Stimulated activated CD8-positive, alpha-beta memory T cell treated with anti-CD3 and anti-CD28 coated beads, Interleukin-7, amount 100 ng/mL, for 48 hours (primary cell): Measurements from ENCODE around the gene SLC32A1.

Source experiments
- DNase-seq, 2 donors: peaks; one replicate each; pipeline ENCODE4 v3.0.0-alpha.2; 2020; ENCODE audit warnings: low read depth in 1 of 2; ENCODE audit errors: extremely low read depth in 1 of 2

The SLC32A1 gene

DNA sequence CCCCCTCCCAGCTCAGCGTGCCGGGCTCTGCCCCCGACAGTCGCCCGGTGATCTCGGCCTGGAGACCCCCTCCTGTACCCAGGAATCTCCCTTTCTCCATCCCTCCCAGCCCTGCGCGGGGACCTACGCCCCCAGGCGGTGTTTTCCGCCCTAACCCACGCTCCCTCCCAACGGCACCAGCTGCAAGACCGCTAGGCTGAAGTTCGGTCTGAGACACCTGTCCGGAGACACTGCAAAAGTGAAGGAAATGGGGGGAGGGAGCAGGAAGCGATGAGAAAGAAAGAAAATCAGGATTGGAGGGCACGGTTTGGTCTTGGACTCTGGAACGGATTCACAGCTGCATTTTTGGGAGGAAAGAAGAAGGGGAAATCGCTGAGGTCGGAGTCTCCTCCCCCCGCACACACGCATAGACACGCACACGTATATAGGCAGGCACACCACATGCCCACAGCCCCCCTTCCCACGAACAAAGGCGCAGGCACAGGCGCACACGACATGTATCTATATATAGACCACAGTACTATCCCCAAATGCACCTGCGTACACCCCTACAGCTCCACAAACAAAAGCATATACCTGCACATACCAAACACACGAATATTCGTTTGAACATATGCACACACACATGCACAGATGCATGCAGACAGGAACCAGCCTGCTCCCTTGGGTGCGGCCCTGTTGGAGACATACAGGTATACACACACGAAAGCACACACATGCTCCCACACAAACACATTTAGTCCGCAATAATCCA is 1.0 kb downstream of the SLC32A1 start:
- DNase-seq = no peak

DNA sequence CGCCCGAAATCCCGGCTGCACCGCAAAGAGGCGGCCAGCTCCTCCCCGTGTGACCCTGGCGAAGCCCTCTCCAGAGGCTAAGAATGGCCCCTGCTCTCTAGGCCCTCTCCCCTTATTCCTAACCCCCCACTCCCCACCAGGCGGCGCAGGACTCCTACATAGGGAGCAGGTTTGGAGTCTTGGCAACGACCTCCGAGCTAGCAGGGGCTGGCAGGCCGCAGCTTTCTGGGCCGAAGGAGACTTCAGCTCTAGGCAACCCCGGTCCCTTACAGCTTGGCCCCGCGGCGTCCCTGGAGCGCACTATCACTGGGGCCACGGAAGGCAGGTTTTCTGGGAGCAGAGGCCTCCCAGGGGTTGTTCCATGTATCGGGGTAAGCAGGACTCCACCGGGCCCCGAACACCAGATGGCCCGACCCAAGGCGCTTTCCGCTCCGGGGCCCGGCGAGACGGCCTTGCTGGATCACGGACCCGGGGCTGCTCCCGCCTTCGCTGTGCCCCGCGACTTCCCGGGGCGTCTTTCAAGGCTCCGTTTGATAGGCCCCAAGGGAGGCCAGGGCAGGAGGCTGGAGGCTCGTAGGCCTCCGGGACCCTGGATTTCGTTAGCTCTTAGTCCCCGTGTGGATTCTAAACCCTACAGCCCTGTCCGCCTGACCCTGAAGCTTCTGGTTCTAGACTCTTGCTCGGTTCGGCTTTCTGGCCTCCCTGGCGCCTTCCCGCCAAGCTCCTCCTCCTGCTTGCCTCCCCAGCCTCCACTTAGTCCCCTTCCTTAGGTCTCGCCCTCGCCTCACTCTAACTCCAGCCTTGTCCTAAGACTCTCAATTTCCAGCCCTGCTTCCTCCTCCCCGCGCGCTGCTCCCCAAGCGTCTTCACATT is 1.9 kb downstream of the SLC32A1 start:
- no peak for DNase-seq

GRCh38 chr20:38726804-38727606 is 2.7 kb downstream of the SLC32A1 start:
- DNase-seq = peak; percentile 56 to 73

DNA sequence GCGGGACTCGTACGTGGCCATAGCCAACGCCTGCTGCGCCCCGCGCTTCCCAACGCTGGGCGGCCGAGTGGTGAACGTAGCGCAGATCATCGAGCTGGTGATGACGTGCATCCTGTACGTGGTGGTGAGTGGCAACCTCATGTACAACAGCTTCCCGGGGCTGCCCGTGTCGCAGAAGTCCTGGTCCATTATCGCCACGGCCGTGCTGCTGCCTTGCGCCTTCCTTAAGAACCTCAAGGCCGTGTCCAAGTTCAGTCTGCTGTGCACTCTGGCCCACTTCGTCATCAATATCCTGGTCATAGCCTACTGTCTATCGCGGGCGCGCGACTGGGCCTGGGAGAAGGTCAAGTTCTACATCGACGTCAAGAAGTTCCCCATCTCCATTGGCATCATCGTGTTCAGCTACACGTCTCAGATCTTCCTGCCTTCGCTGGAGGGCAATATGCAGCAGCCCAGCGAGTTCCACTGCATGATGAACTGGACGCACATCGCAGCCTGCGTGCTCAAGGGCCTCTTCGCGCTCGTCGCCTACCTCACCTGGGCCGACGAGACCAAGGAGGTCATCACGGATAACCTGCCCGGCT is 3.4 kb downstream of the SLC32A1 start:
- no peak for DNase-seq

- DNase-seq = no peak
Observed at GRCh38 chr20:38728191-38728781, 4.0 kb downstream of the SLC32A1 start.

- no peak for DNase-seq
Observed at GRCh38 chr20:38728911-38729642, 4.8 kb downstream of the SLC32A1 start.

DNA sequence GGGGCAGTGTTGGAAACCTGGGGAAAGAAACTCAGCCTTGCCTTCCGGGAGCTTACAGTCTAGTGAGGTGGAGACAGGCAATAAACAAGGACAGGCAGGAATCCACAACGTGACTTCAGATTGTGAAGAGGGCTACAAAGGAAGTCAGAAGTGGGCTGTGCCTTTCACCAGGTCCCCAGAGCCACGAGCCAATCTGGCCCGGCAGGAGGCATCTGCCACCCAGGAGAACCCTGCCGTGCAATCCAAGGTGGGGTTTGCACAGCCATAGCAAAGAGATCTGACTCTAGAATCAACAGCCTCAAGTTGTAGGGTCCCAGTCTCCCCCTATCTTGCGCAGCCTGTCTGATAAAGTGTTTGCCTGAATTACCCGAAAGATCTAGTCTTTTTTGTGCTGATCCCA is 5.5 kb downstream of the SLC32A1 start:
- DNase-seq = no peak

DNA sequence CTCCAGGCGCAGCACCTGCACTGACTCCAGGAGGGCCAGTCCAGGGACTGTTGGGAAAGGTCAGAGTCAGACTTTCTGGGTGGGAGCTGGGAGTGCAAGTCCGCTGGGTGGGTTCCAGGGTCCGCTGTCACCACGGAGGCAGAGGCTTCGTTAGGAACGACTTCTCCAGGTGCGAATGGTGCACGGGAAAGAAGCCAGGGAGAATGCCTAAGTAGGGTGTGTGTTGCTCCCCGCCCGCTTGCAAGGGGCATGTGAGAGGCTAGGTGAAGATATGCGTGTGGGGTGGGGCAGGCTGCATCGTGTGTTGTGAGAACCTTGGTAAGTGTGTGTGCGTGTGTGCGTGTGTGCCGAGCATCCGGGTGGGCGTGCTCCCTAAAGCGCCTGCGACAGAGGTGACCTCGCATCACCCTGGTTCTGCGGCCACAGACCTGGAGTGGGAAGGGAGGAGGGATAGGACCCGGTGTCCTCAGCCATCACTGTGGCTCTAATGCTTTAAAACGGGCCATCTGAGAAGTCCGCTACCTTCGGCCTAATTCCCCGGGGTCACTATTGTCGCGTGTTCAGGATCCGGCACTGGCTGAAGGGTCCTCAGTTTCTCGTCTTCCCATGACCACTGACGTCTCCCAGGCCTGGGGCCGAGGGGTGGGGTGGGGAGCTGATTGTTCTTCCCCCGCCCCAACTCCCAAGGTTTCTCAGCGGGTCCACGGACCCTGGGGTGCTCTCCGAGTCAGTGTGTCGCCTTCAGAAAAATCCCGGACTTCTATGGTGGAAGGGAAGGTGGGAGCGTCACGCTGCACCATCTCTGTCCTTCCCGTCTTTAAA is 6.1 kb downstream of the SLC32A1 start:
- DNase-seq = no peak

- peak; percentile 39 to 55 for DNase-seq
Observed at GRCh38 chr20:38730989-38731737, 6.9 kb downstream of the SLC32A1 start.

GRCh38 chr20:38731738-38732113 is 7.4 kb downstream of the SLC32A1 start:
- no peak for DNase-seq

DNA sequence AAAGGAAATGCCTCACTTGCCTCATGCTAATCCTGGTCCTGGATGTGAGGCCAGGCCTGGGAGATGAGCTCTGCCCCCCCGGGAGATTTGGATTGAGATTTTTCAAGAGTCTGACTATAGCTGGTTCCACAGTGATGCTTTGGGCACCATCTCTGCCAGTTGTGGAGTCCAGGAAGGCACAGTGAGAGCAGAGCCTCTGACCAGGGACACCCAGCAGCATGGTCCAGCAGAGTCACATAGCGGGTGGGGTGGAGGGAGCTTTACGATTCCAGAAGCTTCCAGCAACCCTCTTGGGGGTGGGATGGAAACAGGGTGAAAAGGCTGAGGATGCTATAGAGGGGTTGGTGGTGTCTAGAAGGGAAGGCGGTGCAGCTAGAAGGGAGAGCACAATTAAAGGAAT is 8.7 kb downstream of the SLC32A1 start:
- no peak for DNase-seq

- no peak for DNase-seq
Observed at GRCh38 chr20:38735172-38735571, 10.9 kb downstream of the SLC32A1 start.

- DNase-seq = no peak
Observed at GRCh38 chr20:38737887-38738286, 13.6 kb downstream of the SLC32A1 start.

DNA sequence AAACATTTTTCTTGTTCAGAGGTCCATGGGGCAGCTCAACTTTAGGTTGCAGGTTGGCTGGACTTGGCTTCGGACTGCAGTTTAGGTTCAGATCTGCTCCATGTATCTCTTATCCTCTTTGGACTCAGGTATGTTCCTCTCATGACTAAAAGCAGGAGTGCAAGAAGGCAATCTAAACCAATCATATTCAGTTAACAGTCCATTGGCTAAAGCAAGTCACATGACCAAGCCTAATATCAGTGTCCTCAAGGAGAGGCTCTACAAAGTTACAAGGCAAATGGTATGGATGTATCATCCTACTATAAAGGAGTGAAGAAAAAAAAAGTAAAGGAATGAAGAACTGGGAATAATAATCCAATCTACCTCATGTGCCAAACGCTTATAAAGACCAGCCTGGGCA is 21.5 kb downstream of the SLC32A1 start:
- no peak for DNase-seq

- DNase-seq = no peak
Observed at GRCh38 chr20:38747495-38748096, 23.3 kb downstream of the SLC32A1 start.

- peak; percentile 88 to 90 for DNase-seq
Observed at GRCh38 chr20:38748097-38748860, 24.0 kb downstream of the SLC32A1 start, which contains the start of gene ACTR5. TSS of gene ACTR5 (plus strand) at chr20:38748460. CDS start at chr20:38748479, 19 bp downstream.

DNA sequence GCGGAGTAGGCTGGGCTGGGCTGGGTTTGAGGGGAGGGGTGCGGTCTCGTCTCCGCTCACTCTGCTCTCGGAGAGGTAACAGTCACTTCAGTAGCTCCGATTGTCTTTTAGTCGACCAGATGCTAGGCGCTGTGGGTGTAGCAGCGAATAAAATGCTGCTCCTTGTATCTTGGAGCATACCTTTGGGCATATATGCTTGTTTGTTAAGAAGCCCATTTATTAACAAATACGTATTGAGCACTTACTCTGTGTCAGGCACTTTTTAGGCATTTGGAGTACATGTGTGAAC is 24.5 kb downstream of the SLC32A1 start:
- peak in 1 of 2 donors; percentile 24 for DNase-seq
